Activated CD8-positive, alpha-beta T cell treated with anti-CD3 and anti-CD28 coated beads, Interleukin-2, amount 10 ng/mL, durations not matched to agents 7 days and 5 days (primary cell): ENCODE data around the gene MRPL21. TPM values are rescaled to one million over a fixed set of nuclear protein-coding genes. Genes with fewer than 3 reads are reported as not detected.

Experiments used
- ATAC-seq: fragments of 150-1000 bp; cut with Tn5 transposase; one replicate; pipeline ENCODE4 v1.10.0; 2021; ENCODE audit warnings: moderate library complexity
- CTCF ChIA-PET: fragments of 350-600 bp; sonication (Branson Sonifier 250); formaldehyde crosslinking; loops from one replicate; lab custom pipeline; 2021; ENCODE audit warnings: antibody characterized with exemption; lab: Charles Lee
- POLR2A ChIA-PET: fragments of 350-600 bp; sonication (Branson Sonifier 250); formaldehyde crosslinking; loops from one replicate; lab custom pipeline; 2021; ENCODE audit warnings: antibody characterized with exemption; lab: Charles Lee
- DNase-seq: peaks from one replicate; pipeline ENCODE4 v3.0.0-alpha.2; 2020
- H3K27ac Mint-ChIP-seq: one replicate; pipeline ENCODE4 v1.8.0; 2021; ENCODE audit warnings: mild to moderate bottlenecking, mixed read lengths
- H3K27me3 Mint-ChIP-seq: one replicate; pipeline ENCODE4 v1.8.0; 2021; ENCODE audit warnings: low read depth, mixed read lengths
- H3K36me3 Mint-ChIP-seq: one replicate; pipeline ENCODE4 v1.8.0; 2021; ENCODE audit warnings: low read depth, mixed read lengths
- H3K4me1 Mint-ChIP-seq: one replicate; pipeline ENCODE4 v1.8.0; 2021; ENCODE audit warnings: low read depth, mixed read lengths
- H3K4me3 Mint-ChIP-seq: one replicate; pipeline ENCODE4 v1.8.0; 2021; ENCODE audit warnings: mild to moderate bottlenecking, mixed read lengths
- H3K9me3 Mint-ChIP-seq: one replicate; pipeline ENCODE4 v1.8.0; 2022; ENCODE audit warnings: mixed read lengths; ENCODE audit not compliant: insufficient read depth
- total RNA-seq, 2 experiments: library from RNA; stranded (reverse); gene quantifications; one replicate each; pipeline ENCODE4 v1.2.3, GENCODE V29; 2021

The MRPL21 gene
- total RNA-seq, 2 experiments from 2014 or later, result 64.9 to 69.0 TPM

DNA sequence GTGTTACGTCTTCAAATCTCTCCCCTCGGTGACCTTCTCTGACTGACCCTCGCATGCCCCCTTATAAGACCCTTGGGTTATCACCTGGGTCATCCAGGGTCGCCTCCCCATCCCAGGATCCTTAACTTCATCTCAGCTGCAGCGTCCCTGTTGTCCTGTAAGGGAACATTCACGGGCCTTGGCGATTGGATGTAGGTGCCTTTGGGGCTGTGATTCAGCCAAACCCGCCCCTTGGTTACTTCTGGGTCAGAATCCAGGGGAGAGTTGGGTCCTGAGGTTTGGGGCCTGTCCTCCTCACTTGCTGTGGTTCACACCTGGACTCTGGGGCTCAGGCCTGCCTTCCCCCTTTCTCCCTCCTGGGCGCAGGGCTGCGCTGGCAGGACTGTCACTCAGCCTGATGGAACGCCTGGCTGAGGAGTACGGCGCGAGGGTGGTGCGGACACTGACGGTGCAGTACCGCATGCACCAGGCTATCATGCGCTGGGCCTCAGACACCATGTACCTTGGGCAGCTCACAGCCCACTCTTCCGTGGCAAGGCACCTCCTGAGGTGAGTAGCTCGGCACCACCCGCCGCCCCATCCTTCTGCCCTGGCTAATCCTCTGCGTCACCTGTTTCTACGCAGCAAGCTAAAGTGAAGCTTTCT, 29.4 kb upstream of the MRPL21 start:
- ATAC-seq (no peak), DNase-seq (no peak)
- POLR2A ChIA-PET, result no interaction called here
- no peaks in the 10 kb centered on the region for H3K9me3 Mint-ChIP-seq
- H3K4me1 Mint-ChIP-seq, result peaks cover 2% of the 10 kb centered on the region
- H3K27ac Mint-ChIP-seq, result no peak overlapping the region
- peaks cover 19% of the 10 kb centered on the region for H3K36me3 Mint-ChIP-seq
- H3K4me3 Mint-ChIP-seq, result no peak overlapping the region
- H3K27me3 Mint-ChIP-seq, result no peaks in the 10 kb centered on the region
- CTCF ChIA-PET, result no interaction called here

- ChIA-PET POLR2A (no interaction called here), CTCF (no interaction called here)
- H3K36me3 Mint-ChIP-seq, result peaks cover 26% of the 10 kb centered on the region
- H3K9me3 Mint-ChIP-seq, result no peaks in the 10 kb centered on the region
- no peak for ATAC-seq
- DNase-seq, result no peak
- H3K27ac Mint-ChIP-seq, result no peak overlapping the region
- H3K4me1 Mint-ChIP-seq, result peaks cover 6% of the 10 kb centered on the region
- H3K27me3 Mint-ChIP-seq, result no peaks in the 10 kb centered on the region
- no peak overlapping the region for H3K4me3 Mint-ChIP-seq
Measured at GRCh38 chr11:68932358-68932757, 28.7 kb upstream of the MRPL21 start.

GRCh38 chr11:68931911-68932310, 28.3 kb upstream of the MRPL21 start:
- H3K27ac Mint-ChIP-seq, result no peak overlapping the region
- CTCF ChIA-PET, result no interaction called here

GRCh38 chr11:68930991-68931855, 27.6 kb upstream of the MRPL21 start:
- POLR2A ChIA-PET, result no interaction called here
- peaks cover 36% of the 10 kb centered on the region for H3K36me3 Mint-ChIP-seq
- H3K27ac Mint-ChIP-seq, result no peak overlapping the region
- DNase-seq, result no peak
- ATAC-seq, result no peak
- peaks cover 6% of the 10 kb centered on the region for H3K4me1 Mint-ChIP-seq
- peaks cover 5% of the 10 kb centered on the region for H3K9me3 Mint-ChIP-seq
- H3K27me3 Mint-ChIP-seq, result no peaks in the 10 kb centered on the region
- CTCF ChIA-PET, result no interaction called here
- no peak overlapping the region for H3K4me3 Mint-ChIP-seq

More at GRCh38 chr11:68931911-68932310, 28.3 kb upstream of the MRPL21 start:
- H3K36me3 Mint-ChIP-seq, result peaks cover 30% of the 10 kb centered on the region
- H3K27me3 Mint-ChIP-seq, result no peaks in the 10 kb centered on the region
- POLR2A ChIA-PET, result no interaction called here
- DNase-seq (no peak), ATAC-seq (no peak)
- H3K4me1 Mint-ChIP-seq, result peaks cover 6% of the 10 kb centered on the region
- H3K4me3 Mint-ChIP-seq, result no peak overlapping the region
- H3K9me3 Mint-ChIP-seq, result peaks cover 3% of the 10 kb centered on the region

- ChIA-PET CTCF (no interaction called here), POLR2A (no interaction called here)
- DNase-seq (no peak), ATAC-seq (no peak)
- Mint-ChIP-seq H3K27me3 (no peaks in the 10 kb centered on the region), H3K27ac (no peak overlapping the region), H3K4me3 (no peak overlapping the region), H3K9me3 (peaks cover 14% of the 10 kb centered on the region), H3K4me1 (peaks cover 6% of the 10 kb centered on the region), H3K36me3 (peaks cover 48% of the 10 kb centered on the region)
Measured at GRCh38 chr11:68929706-68930570, 26.3 kb upstream of the MRPL21 start.

DNA sequence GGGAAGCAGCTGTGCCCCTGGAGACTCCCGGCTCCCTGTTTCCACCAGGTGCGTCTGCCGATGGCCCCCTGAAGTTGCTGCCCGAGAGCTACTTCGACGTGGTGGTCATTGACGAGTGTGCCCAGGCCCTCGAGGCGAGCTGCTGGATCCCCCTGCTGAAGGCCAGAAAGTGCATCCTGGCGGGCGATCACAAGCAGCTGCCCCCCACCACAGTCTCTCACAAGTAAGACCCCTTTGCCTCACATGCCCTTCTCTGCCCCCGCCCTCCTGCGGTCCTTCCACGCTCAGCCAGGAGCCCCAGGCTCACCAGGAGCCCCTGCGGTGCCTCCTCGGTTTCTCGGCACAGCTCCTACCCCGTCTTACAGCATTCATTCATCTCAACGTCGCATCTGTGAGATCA, 25.5 kb upstream of the MRPL21 start:
- peaks cover 56% of the 10 kb centered on the region for H3K36me3 Mint-ChIP-seq

GRCh38 chr11:68928136-68928880, 24.7 kb upstream of the MRPL21 start:
- ChIA-PET POLR2A (no interaction called here), CTCF (no interaction called here)
- H3K36me3 Mint-ChIP-seq, result peaks cover 64% of the 10 kb centered on the region
- H3K27ac Mint-ChIP-seq, result no peak overlapping the region
- H3K27me3 Mint-ChIP-seq, result no peaks in the 10 kb centered on the region
- peaks cover 23% of the 10 kb centered on the region for H3K9me3 Mint-ChIP-seq
- H3K4me1 Mint-ChIP-seq, result peaks cover 6% of the 10 kb centered on the region
- no peak overlapping the region for H3K4me3 Mint-ChIP-seq
- ATAC-seq (no peak), DNase-seq (no peak)

More for the DNA sequence above, 25.5 kb upstream of the MRPL21 start:
- H3K27me3 Mint-ChIP-seq, result no peaks in the 10 kb centered on the region
- no peak overlapping the region for H3K27ac Mint-ChIP-seq
- H3K9me3 Mint-ChIP-seq, result peaks cover 22% of the 10 kb centered on the region
- ATAC-seq (no peak), DNase-seq (no peak)
- H3K4me1 Mint-ChIP-seq, result peaks cover 6% of the 10 kb centered on the region
- H3K4me3 Mint-ChIP-seq, result no peak overlapping the region
- CTCF ChIA-PET, result no interaction called here
- POLR2A ChIA-PET, result no interaction called here

- ATAC-seq, result no peak
- H3K4me1 Mint-ChIP-seq, result peaks cover 6% of the 10 kb centered on the region
- H3K36me3 Mint-ChIP-seq, result peaks cover 71% of the 10 kb centered on the region
- no peak for DNase-seq
- ChIA-PET CTCF (no interaction called here), POLR2A (no interaction called here)
- no peaks in the 10 kb centered on the region for H3K27me3 Mint-ChIP-seq
- peaks cover 23% of the 10 kb centered on the region for H3K9me3 Mint-ChIP-seq
- H3K4me3 Mint-ChIP-seq, result no peak overlapping the region
- H3K27ac Mint-ChIP-seq, result no peak overlapping the region
Measured at GRCh38 chr11:68927280-68928135, 23.9 kb upstream of the MRPL21 start.

DNA sequence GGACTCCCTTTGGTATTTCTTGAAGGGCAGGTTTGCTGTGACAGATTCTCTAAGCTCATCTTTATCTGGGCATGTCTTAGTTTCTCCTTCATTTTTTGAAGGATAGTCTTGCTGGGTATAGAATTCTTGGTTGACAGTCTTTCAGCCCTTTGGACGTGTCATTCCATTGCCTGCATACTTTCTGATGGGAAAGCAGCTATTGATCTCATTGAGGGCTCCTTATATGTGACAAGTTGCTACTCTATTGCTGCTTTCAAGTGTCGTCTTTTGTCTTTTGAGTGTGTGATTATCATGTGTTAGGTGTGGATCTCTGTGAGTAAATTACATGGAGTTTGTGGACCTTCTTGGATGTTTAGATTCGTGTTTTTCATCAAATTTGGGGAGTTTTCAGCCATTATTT, 22.0 kb upstream of the MRPL21 start:
- no peak for ATAC-seq
- ChIA-PET CTCF (no interaction called here), POLR2A (no interaction called here)
- peaks cover 81% of the 10 kb centered on the region for H3K36me3 Mint-ChIP-seq
- no peak for DNase-seq
- peaks cover 23% of the 10 kb centered on the region for H3K9me3 Mint-ChIP-seq
- H3K27me3 Mint-ChIP-seq, result no peaks in the 10 kb centered on the region
- H3K27ac Mint-ChIP-seq, result no peak overlapping the region
- peaks cover 6% of the 10 kb centered on the region for H3K4me1 Mint-ChIP-seq
- no peak overlapping the region for H3K4me3 Mint-ChIP-seq

- H3K4me3 Mint-ChIP-seq, result no peak overlapping the region
- DNase-seq, result no peak
- peaks cover 79% of the 10 kb centered on the region for H3K36me3 Mint-ChIP-seq
- no peaks in the 10 kb centered on the region for H3K27me3 Mint-ChIP-seq
- no peak overlapping the region for H3K27ac Mint-ChIP-seq
- POLR2A ChIA-PET, result no interaction called here
- ATAC-seq, result no peak
- CTCF ChIA-PET, result no interaction called here
- H3K4me1 Mint-ChIP-seq, result peaks cover 6% of the 10 kb centered on the region
- H3K9me3 Mint-ChIP-seq, result peaks cover 23% of the 10 kb centered on the region
Measured at GRCh38 chr11:68924073-68924925, 20.7 kb upstream of the MRPL21 start.
